GM12892 (cell line): ENCODE measurements around the gene ATPAF2.

Experiments
- POLR2A ChIP-seq: IDR thresholded peaks from 2 replicates; pipeline ENCODE4 v1.6.1; 2011; ENCODE audit warnings: low read depth, low read length, control low read depth
- POLR2AphosphoS5 ChIP-seq: IDR thresholded peaks from 2 replicates; pipeline ENCODE4 v1.6.1; 2011; ENCODE audit warnings: low read depth, low read length, control low read depth
- TAF1 ChIP-seq: IDR thresholded peaks from 2 replicates; pipeline ENCODE4 v1.6.1; 2011; ENCODE audit warnings: low read depth, mild to moderate bottlenecking, control low read depth, low read length, borderline replicate concordance

GRCh38 chr17:17983776-17984175 is 55.2 kb downstream of the ATPAF2 start:
- TF ChIP-seq POLR2A, result no peak
- no peak for TF ChIP-seq POLR2AphosphoS5
- TF ChIP-seq TAF1, result no peak
